Measurements from ENCODE around the gene NFYA. TPM values are rescaled to one million over a fixed set of nuclear protein-coding genes. Genes with fewer than 3 reads are reported as not detected.

NFYA gene
- total RNA-seq, 1 experiment from 2014 or later = 43.0 TPM

GRCh38 chr6:41037107-41037900, 35.5 kb upstream of the NFYA start:
- H2BK20ac ChIP-seq (ENCODE audit: low read depth, low read length, poor library complexity, severe bottlenecking) = no peak overlapping the region
- H3K23me2 ChIP-seq (ENCODE audit: insufficient read length, low read depth, low read length, poor library complexity, severe bottlenecking) = no peaks in the 10 kb centered on the region
- H3K79me1 ChIP-seq (ENCODE audit: insufficient read depth, low read depth, low read length, poor library complexity, severe bottlenecking) = no peaks in the 10 kb centered on the region
- no peak overlapping the region for H3K56ac ChIP-seq (ENCODE audit: insufficient read length, low read depth, low read length)
- no peak overlapping the region for H3K23ac ChIP-seq (ENCODE audit: insufficient read length, low read depth, low read length)
- H3K27ac ChIP-seq (ENCODE audit: insufficient read length, low read depth, low read length) = no peak overlapping the region
- H3K4me2 ChIP-seq (ENCODE audit: insufficient read depth, insufficient read length, low read length) = no peak overlapping the region
- no peak overlapping the region for H2BK120ac ChIP-seq (ENCODE audit: low read depth, low read length, poor library complexity, severe bottlenecking)
- no peak for DNase-seq
- H2BK15ac ChIP-seq (ENCODE audit: low read depth, low read length) = no peak overlapping the region
- TF ChIP-seq CTCF (conservative IDR thresholded peaks at IDR 0.05) = peak; percentile 17; the same call in 1 of the 3 replicates
- no peak overlapping the region for H3K14ac ChIP-seq (ENCODE audit: insufficient read depth, low read length)
- WGBS (ENCODE audit: extremely low coverage, insufficient read length, low lambda C conversion rate) = no CpG with 5 or more reads among the region's 13 CpGs
- H3K4ac ChIP-seq (ENCODE audit: low read depth, low read length) = no peak overlapping the region
- no peaks in the 10 kb centered on the region for H3K4me1 ChIP-seq (ENCODE audit: insufficient read depth, low read length)
- Mint-ChIP-seq H3K9me3 (no peaks in the 10 kb centered on the region; a peak in 1 of 5 replicates), H3K27me3 (ENCODE audit: low read depth) (no peaks in the 10 kb centered on the region), H3K27ac (peak overlapping the region in 1 of 3 experiments; percentile 50; a peak in 1 of 7 replicates), H3K4me1 (peaks cover 12 to 13% of the 10 kb centered on the region in 2 experiments), H3K36me3 (ENCODE audit: insufficient read depth in 1 of 3, low read depth in 3 of 3) (no peaks in the 10 kb centered on the region), H3K4me3 (no peak overlapping the region)
- H3T11ph ChIP-seq (ENCODE audit: low read length) = no peak overlapping the region
- H2BK12ac ChIP-seq (ENCODE audit: insufficient read length, low read depth, low read length) = no peak overlapping the region
- H4K5ac ChIP-seq (ENCODE audit: insufficient read length, low read depth, low read length) = no peak overlapping the region
- H4K8ac ChIP-seq (replicated peaks; ENCODE audit: insufficient read length, low read depth, low read length) = no peak overlapping the region
- no peaks in the 10 kb centered on the region for H3K27me3 ChIP-seq (ENCODE audit: insufficient read depth, low read length)
- H3K9me3 ChIP-seq (ENCODE audit: control insufficient read depth, low read depth, low read length) = no peaks in the 10 kb centered on the region
- no peaks in the 10 kb centered on the region for H4K20me1 ChIP-seq (ENCODE audit: control insufficient read depth, insufficient read depth, insufficient read length)
- no peak overlapping the region for H3K18ac ChIP-seq (ENCODE audit: insufficient read length, low read depth, low read length)
- H2BK5ac ChIP-seq (ENCODE audit: insufficient read length, low read length) = no peak overlapping the region
- no peaks in the 10 kb centered on the region for H3K79me2 ChIP-seq (ENCODE audit: insufficient read depth, low read length)
- no peak overlapping the region for H2AK5ac ChIP-seq (ENCODE audit: insufficient read length, low read length)
- H3K9ac ChIP-seq (ENCODE audit: extremely low read depth, insufficient read length, low read length) = no peak overlapping the region
- no peak overlapping the region for H4K91ac ChIP-seq (ENCODE audit: insufficient read length, low read depth, low read length)
- H2AFZ ChIP-seq (ENCODE audit: low read length) = no peak overlapping the region

All from H9 (cell line).